Left colon (tissue), 2 donors: ENCODE results near the gene P2RX1. TPM values are rescaled to one million over a fixed set of nuclear protein-coding genes. Genes with fewer than 3 reads are reported as not detected.

Source experiments
- ATAC-seq: fragments of 200-7000 bp; cut with Tn5 transposase; one replicate; pipeline ENCODE4 v1.9.1; 2020; ENCODE audit warnings: mild to moderate bottlenecking, moderate library complexity
- DNase-seq, 2 donors: peaks; one replicate each; pipeline ENCODE4 v3.0.0-alpha.2; 2020
- intact Hi-C, 2 donors: fragments of 100-400 bp; cut with DNase I in 1 of 2; cut with micrococcal nuclease in 1 of 2; formaldehyde crosslinking; loops; one replicate each; pipeline versions ENCODE4 v1.11.2 to v1.14.0; 2022; cut with DNase I, micrococcal nuclease
- total RNA-seq, 2 donors: library from RNA; stranded (reverse); fragmentation: NEBNext Ultra II Directional; extraction: Animal tissue kit (Norgen Biotek cat#: 25700); gene quantifications; one replicate each; pipeline ENCODE4 v1.2.1, GENCODE V29; 2021
- donor health status: DM: no; HTN: no; CAD: no.
- donor health status: DM: yes; HTN: yes; CAD: no.

Gene P2RX1
- total RNA-seq, 2 donors from 2014 or later: 2.8 to 5.9 TPM

DNA sequence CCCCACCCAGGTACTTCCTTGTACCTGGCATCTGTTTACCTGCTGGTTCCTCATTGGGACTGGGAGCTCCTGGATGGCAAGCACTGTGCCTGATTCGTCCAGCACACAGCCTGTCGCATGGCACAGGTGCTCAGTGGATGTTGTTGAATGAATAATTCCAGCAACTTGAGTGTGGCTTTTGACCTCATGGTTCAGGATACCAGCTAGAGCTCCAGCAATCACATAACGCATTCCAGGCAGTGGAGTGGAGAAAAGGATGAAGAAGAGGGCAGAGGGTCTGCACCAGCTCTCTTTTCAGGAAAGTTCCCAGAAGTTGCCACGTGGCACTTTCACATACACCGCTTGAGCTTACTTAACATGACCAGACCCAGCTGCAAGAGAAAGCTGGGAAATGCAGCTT is 22.1 kb downstream of the P2RX1 start:
- ATAC-seq (peak; percentile 37), DNase-seq (peak in 1 of 2 donors; percentile 34)

DNA sequence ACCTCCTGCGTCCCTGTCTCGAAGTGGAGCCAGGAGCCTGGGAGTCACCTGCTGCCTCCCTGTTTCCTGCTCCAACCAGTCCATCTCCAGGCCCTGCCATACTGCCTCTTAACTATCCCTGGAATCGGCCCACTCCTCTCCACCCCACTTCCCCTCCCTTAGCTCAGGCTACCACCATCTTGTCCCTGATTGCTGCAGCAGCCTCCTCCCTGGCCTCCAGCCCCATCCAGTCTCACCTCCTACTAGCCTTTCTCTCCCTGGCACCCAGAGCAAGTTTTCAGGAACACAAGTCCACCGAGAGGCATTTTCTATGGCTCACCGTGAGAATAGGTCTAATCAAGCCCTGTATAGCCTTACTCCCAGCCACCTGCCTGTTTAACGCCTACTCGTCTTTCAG is 22.5 kb downstream of the P2RX1 start:
- intact Hi-C loops: no loop called here
- ATAC-seq (no peak), DNase-seq (no peak)

More for the DNA sequence above, 22.1 kb downstream of the P2RX1 start:
- intact Hi-C loops: no loop called here

DNA sequence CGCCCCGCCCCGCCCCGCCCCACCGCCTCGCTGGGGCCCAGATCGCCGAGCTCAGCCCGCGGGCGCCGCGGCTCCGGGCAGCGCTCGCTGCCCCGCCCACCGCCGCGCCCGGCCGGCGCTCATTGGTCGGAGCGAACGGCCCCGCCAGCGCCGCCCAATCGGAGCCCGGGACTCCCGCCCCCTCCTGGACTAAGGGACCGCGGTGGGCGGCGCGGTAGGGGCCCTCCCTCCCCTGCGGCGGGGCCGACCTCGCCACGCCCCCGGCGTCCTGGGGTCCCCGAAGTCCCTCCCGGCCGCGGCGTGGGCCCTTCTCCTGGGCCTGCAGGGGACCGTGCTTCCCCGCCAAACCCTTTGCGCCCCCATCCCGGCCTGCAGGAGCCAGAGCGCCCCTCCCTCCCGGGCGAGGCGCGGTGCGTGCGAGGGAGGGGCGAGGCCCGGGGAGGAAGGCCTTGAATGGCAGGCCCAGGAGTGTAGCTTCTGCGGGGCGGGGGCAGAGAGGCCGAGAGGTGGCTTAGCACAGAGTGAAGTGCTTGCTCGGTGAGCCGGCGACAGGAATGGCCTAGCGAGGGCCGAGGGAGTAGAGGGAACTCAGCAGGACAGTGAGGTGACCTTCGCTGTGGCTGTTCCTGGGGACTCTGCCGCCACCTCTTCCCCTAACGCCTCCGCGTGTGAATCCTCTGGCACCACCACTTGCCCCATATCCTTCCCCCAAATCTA is 23.1 kb downstream of the P2RX1 start, which contains the start of gene CAMKK1:
Gene CAMKK1, minus strand, starts transcription at position 51 of the 717 bp plus-strand sequence. CDS start 7,366 bp downstream, outside the sequence.
- ATAC-seq (peak; percentile 69), DNase-seq (peak; percentile 90 to 93)
- intact Hi-C loops: no loop called here

GRCh38 chr17:3892095-3892998 is 23.9 kb downstream of the P2RX1 start:
- ATAC-seq: peak; percentile 20
- intact Hi-C loops: no loop called here
- DNase-seq: peak; percentile 80 to 92

GRCh38 chr17:3891626-3892094 is 24.6 kb downstream of the P2RX1 start:
- intact Hi-C loops: no loop called here
- DNase-seq (no peak), ATAC-seq (no peak)

- intact Hi-C loops: no loop called here
- DNase-seq (no peak), ATAC-seq (no peak)
Measured at GRCh38 chr17:3890878-3891219, 25.4 kb downstream of the P2RX1 start.

DNA sequence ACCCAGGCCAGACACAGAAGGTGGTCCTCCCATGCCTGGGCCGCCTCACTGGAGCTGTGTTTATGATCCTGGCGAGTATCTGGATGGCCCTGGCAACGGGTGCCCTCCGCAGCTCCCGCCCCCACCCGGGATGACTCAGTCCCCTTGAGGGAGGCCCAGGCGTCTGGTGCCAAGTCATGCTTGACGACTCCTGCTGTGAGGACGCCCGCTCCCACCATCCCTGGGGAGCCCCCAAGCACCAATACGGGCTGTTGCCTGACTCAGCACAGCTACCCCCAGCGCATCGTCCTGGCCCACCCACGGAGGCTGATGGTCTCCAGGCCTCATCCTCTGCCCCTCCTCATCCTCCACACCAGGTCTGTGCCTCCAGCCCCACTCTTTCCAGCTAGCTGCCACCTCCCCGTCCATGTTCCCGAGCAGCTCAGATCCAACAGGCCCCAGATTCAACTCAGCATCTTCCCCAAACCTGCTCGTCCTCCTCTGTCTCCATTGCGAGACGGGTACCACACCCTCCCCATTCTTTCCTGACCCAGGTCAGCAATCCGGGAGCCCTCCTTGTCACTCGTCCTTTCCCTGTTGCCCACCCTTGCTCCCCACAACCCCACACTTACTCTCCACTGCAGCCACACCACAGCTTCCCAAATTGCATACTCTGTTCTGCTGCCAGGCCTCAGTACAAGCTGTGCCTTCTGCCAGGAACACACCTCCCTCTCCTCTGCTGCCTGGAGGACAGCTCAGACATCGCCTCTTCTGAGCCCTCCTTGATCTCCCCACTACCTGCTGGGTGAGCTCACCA is 26.0 kb downstream of the P2RX1 start:
- intact Hi-C loops: no loop called here
- ATAC-seq: no peak
- DNase-seq: peak; percentile 63 to 83

- DNase-seq: no peak
- ATAC-seq: no peak
Measured at GRCh38 chr17:3889325-3890012, 26.8 kb downstream of the P2RX1 start.

GRCh38 chr17:3888343-3889171 is 27.7 kb downstream of the P2RX1 start:
- ATAC-seq (peak; percentile 47), DNase-seq (peak; percentile 78 to 89)
- intact Hi-C loops: no loop called here

More at GRCh38 chr17:3889325-3890012, 26.8 kb downstream of the P2RX1 start:
- intact Hi-C loops: no loop called here

DNA sequence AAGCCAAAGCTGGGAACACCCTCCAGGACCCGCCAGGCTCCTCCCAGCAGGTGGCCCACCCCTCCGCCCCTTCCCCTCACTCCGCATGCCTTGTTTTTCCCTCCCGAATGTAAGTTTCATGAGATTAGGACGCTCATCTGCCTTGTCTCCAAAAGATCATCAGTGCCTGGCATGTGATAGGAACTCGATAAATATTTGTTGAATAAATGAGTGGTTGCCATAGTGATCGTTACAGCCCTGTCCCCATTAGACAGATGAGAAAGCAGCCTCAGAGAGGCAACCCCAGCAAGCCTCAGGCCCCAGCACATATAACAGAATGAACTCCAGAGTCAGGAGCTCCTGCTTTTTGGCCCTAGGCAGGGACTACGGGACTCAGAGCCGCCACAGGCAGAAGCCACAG is 28.5 kb downstream of the P2RX1 start:
- intact Hi-C loops: no loop called here
- no peak for ATAC-seq
- DNase-seq: no peak

GRCh38 chr17:3887394-3887793 is 28.9 kb downstream of the P2RX1 start:
- intact Hi-C loops: no loop called here
- DNase-seq (no peak), ATAC-seq (no peak)

GRCh38 chr17:3886776-3887175 is 29.5 kb downstream of the P2RX1 start:
- DNase-seq (peak in 1 of 2 donors; percentile 49), ATAC-seq (no peak)
- intact Hi-C loops: no loop called here

- no peak for DNase-seq
- intact Hi-C loops: no loop called here
- no peak for ATAC-seq
Measured at GRCh38 chr17:3885970-3886369, 30.3 kb downstream of the P2RX1 start.

- DNase-seq (no peak), ATAC-seq (no peak)
- intact Hi-C loops: no loop called here
Measured at GRCh38 chr17:3885271-3885670, 31.0 kb downstream of the P2RX1 start.

DNA sequence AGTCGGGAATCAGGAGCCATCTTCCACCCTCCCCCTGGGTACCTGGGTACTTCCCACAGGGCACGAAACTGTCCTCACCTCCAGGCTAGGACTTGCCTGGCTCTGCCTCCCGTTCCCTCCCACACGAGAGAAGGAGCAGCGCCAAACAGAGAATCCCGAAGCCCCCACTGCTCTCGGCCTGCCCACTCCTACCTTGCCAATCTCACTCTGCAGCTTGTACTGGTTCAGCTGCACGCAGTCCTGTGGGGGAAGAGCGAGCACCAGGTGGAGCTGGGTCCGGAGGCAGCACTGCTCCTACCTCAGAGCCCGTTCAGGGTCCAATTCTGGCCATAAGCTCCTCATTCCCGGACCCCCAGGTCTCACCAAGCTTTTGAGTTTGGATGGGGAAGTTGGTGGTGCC is 32.1 kb downstream of the P2RX1 start:
- ATAC-seq (no peak), DNase-seq (no peak)
- intact Hi-C loops: no loop called here

DNA sequence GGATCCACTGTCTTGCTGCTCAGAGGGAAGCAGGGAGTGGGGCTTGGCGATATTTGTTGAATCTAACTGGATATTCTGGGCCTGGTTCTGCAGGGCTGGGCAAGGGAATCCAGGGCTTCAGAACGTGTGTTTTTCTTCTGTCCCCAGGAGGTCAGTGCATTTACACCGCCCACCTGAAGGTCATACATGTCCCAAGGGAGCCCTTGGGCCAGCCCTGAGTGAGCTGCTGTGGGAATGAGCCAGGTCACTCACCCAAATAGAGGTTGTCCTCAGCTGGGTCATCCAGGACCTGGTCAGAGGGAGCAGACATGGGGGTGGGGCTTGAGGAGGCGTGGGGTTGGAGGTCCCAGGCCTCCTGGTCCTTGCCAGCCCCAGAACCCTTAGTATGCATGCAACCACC is 34.0 kb downstream of the P2RX1 start:
- no peak for DNase-seq
- intact Hi-C loops: no loop called here
- ATAC-seq: no peak

DNA sequence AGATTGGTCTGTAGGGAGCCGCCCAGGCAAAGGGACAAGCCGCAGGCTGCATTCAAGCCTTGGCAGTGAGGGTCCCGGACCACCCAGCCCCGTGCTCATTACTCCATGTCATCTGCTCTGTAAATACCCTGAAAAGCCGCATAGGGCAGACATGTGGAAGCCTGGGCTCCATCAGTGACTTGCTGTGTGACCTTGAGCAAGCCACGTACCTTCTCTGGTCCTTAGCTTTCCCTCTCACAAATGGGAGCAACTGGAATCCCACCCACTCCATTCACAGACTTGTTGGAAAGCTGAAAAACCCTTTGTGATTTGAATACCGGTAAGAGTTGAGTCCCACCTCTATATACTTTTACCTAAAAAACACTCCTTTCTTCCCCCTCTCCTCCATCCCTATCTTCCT is 35.3 kb downstream of the P2RX1 start:
- no peak for DNase-seq
- ATAC-seq: no peak
- intact Hi-C loops: no loop called here
